ENCODE data around the gene LRFN2.

Gene LRFN2

DNA sequence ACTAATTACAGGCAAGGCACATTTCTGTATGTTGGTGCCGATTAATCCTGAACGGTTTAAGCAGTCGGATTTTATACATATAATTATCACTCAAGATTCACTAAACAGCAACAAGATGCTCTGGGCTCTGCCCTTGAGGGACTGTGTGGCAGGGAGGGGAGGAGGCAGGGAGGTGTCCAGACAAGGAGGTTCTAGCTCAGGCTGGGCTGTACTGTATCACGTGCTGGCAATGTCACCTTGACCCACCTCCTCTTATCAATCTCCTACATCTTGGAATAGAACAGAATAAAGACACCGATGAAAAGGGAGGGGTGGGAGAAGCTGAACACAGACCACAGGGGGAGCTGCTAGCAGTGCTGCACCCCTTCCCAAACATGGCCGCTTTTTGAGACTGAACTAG lies 65.7 kb downstream of the LRFN2 start:
- TF ChIP-seq, protein P1, sequence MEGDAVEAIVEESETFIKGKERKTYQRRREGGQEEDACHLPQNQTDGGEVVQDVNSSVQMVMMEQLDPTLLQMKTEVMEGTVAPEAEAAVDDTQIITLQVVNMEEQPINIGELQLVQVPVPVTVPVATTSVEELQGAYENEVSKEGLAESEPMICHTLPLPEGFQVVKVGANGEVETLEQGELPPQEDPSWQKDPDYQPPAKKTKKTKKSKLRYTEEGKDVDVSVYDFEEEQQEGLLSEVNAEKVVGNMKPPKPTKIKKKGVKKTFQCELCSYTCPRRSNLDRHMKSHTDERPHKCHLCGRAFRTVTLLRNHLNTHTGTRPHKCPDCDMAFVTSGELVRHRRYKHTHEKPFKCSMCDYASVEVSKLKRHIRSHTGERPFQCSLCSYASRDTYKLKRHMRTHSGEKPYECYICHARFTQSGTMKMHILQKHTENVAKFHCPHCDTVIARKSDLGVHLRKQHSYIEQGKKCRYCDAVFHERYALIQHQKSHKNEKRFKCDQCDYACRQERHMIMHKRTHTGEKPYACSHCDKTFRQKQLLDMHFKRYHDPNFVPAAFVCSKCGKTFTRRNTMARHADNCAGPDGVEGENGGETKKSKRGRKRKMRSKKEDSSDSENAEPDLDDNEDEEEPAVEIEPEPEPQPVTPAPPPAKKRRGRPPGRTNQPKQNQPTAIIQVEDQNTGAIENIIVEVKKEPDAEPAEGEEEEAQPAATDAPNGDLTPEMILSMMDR (IDR thresholded peaks at IDR 0.05; ENCODE audit: borderline replicate concordance, control extremely low read depth, extremely low read depth, insufficient read depth, missing control alignments), result no peak
- in situ Hi-C loops (cut with MboI; ENCODE audit: low sequenced_read_pairs, unreplicated experiment), result no loop called here
- DNase-seq (ENCODE audit: low spot score), result no peak

DNA sequence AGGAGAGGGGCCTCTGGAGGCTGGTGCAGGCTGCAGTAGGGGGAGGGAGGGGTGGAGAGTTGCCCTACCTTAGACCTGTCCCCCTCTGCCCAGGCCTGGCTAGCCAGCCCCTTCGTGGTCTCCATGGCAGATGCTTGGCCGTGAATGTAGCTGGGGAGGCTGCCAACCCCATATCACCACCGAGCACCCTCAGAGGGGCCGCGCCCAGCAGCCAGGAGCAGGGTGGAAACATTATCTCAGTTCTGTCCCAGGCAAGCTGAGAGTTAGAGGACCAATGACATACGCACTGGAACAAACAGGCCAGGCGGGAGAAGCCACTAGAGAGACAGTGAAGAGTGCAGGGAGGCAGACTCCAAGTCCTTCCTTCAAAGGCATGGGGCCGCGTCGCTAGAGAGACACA lies 66.5 kb downstream of the LRFN2 start:
- no peak for DNase-seq (ENCODE audit: low spot score)
- in situ Hi-C loops (cut with MboI; ENCODE audit: low sequenced_read_pairs, unreplicated experiment), result no loop called here
- TF ChIP-seq, protein P1 (IDR thresholded peaks at IDR 0.05; ENCODE audit: borderline replicate concordance, control extremely low read depth, extremely low read depth, insufficient read depth, missing control alignments), result no peak

DNA sequence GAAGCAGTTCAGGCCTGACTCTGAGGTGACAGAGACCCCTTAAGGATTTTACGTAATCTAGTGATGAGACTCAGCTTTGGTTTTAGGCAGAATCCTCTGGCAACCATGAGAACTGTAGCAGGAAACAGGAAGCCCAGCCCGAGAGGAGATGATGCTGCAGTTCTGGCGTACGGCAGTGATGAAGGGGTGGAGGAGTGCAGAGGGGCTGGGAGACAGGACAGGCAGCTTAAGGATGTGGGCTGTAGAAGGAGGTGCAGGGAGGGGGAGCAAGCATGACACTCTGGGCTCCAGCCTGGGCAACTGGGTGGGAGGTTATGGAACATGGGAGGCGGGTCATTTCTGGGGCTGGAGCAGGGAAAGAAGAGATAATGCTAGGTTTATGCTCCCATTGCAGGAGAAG lies 67.1 kb downstream of the LRFN2 start:
- in situ Hi-C loops (cut with MboI; ENCODE audit: low sequenced_read_pairs, unreplicated experiment), result no loop called here
- TF ChIP-seq, protein P1 (IDR thresholded peaks at IDR 0.05; ENCODE audit: borderline replicate concordance, control extremely low read depth, extremely low read depth, insufficient read depth, missing control alignments), result no peak

DNA sequence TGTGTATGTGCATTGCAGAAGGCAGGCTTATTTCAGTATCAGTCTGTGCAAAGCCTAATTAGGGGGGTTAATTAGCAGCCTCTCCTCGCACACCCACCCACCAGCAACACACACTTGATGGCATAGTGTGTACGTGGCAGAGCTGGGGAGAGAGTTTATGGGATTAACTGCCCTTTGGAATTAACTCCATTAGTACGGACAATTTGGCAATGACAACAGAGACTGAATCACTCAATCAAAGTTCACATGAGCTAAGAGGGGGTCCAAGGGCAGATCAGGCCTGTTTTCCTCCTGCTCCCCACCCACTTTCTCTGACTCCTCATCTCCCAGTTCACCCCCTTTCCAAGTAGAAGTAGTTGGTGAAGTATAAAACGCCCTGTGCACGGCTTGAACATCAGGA lies 69.5 kb downstream of the LRFN2 start:
- DNase-seq (ENCODE audit: low spot score), result no peak
- in situ Hi-C loops (cut with MboI; ENCODE audit: low sequenced_read_pairs, unreplicated experiment), result no loop called here
- TF ChIP-seq, protein P1 (IDR thresholded peaks at IDR 0.05; ENCODE audit: borderline replicate concordance, control extremely low read depth, extremely low read depth, insufficient read depth, missing control alignments), result no peak

More for the DNA sequence above, 67.1 kb downstream of the LRFN2 start:
- no peak for DNase-seq (ENCODE audit: low spot score)

DNA sequence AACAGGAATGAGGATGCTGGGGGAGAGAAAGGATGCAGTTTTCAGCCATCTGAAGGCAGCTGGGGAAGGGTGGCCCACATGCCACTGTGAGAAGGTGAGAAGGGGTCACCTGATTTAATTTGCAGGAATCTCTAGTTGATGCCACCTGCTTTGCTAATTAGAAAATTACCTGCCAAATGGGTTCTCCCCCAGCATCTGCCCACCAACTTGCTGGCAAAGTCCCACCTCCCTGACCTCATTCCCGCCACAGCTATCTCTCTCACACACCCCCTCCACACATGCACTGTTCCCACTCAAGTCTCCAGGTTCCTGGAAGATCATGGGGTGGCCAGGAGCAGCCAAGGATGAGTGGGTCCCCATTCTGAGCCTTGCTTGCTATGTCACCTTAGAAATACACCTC lies 70.7 kb downstream of the LRFN2 start:
- no peak for DNase-seq (ENCODE audit: low spot score)
- in situ Hi-C loops (cut with MboI; ENCODE audit: low sequenced_read_pairs, unreplicated experiment), result no loop called here
- TF ChIP-seq, protein P1 (IDR thresholded peaks at IDR 0.05; ENCODE audit: borderline replicate concordance, control extremely low read depth, extremely low read depth, insufficient read depth, missing control alignments), result no peak

DNA sequence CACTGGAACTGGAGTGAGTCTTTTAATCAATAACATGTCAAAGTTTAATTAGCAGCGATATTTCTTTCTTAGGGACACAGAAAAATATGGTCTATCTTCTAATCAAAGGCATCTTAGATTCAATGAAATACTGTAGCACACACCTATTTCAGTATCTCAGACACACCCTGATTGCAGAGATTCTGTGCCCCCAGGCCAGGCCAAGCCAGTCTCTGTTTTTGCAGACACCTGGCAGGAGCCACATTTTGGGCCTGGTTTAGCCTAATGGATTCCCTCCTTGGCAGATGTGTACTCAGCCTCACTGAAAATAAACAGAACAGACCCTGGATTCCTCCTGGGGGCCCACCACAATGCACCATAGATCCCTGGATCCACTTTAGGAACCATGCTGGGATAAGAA lies 74.8 kb downstream of the LRFN2 start:
- in situ Hi-C loops (cut with MboI; ENCODE audit: low sequenced_read_pairs, unreplicated experiment), result no loop called here
- DNase-seq (ENCODE audit: low spot score), result no peak
- TF ChIP-seq, protein P1 (IDR thresholded peaks at IDR 0.05; ENCODE audit: borderline replicate concordance, control extremely low read depth, extremely low read depth, insufficient read depth, missing control alignments), result no peak

DNA sequence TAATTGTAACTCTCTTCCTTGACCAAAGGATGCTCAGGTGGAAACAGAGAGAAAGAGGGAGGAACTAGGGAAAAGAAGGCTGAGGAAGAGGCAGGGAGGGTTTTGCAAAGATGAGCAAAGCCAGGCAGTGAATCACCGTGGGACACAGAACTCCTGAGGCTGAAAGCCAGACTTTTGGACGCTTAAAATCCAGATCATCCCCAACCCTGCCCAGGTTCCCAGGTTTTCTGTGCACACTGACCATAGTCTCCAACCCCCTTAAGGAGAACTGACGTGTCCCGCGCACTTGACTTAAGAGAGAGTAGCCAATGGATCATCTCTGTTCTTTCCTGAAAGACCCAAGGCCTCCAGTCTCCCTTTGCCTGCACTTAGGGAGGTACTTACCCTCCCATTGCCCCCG lies 75.3 kb downstream of the LRFN2 start:
- TF ChIP-seq, protein P1 (IDR thresholded peaks at IDR 0.05; ENCODE audit: borderline replicate concordance, control extremely low read depth, extremely low read depth, insufficient read depth, missing control alignments), result no peak
- DNase-seq (ENCODE audit: low spot score), result no peak
- in situ Hi-C loops (cut with MboI; ENCODE audit: low sequenced_read_pairs, unreplicated experiment), result no loop called here
